ENCODE results near the gene VPS8.

DNA sequence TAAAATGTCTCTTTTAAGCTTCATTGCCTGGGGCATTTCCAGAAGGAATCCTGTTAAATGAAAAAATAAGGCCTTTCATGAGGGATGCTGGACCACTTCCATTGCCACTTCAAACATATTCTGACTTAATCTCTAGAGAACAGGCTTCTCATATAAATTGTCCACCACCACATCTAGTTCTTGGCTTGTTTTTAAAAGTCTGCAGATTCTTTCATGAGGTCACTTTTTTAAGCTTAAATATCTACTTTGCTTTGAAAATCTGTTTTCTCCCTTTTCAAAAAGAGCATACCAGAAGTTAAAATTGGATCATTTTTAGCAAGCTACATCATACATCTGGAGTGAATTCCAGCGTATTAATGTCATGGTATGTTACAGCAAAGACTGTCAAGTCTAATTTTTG is 209.3 kb downstream of the VPS8 start:
- no peak for TF ChIP-seq POLR2AphosphoS5 (IDR thresholded peaks at IDR 0.05)
- no peak for TF ChIP-seq POLR2A (IDR thresholded peaks at IDR 0.05)

Measured in breast epithelium (tissue), 3 donors.